Chondrocyte (in vitro differentiated cells): Measurements from ENCODE around the gene FAM53A. TPM values are rescaled to one million over a fixed set of nuclear protein-coding genes. Genes with fewer than 3 reads are reported as not detected.
"Not testable (repeated sequence)": the region's sequence is repeated elsewhere in the genome, so short reads cannot be mapped to it uniquely, and the experiment has no call there.

ENCODE experiments used
- DNase-seq: peaks from one replicate; pipeline ENCODE4 v3.0.0; 2021; ENCODE audit warnings: mixed read lengths, low spot score
- H3K27ac Mint-ChIP-seq: one replicate; pipeline ENCODE4 v1.8.0; 2021; ENCODE audit warnings: mild to moderate bottlenecking, moderate library complexity, mixed read lengths; ENCODE audit not compliant: unreplicated experiment
- H3K27me3 Mint-ChIP-seq: 2 replicates; pipeline ENCODE4 v1.8.0; 2021; ENCODE audit warnings: low read depth, mixed read lengths
- H3K36me3 Mint-ChIP-seq: 2 replicates; pipeline ENCODE4 v1.8.0; 2021; ENCODE audit warnings: low read depth, mixed read lengths
- H3K4me1 Mint-ChIP-seq: 2 replicates; pipeline ENCODE4 v1.8.0; 2021; ENCODE audit warnings: low read depth, mild to moderate bottlenecking, mixed read lengths
- H3K4me3 Mint-ChIP-seq: one replicate; pipeline ENCODE4 v1.8.0; 2021; ENCODE audit warnings: mild to moderate bottlenecking, moderate library complexity, mixed read lengths; ENCODE audit not compliant: unreplicated experiment
- H3K9me3 Mint-ChIP-seq: 2 replicates; pipeline ENCODE4 v1.8.0; 2021; ENCODE audit warnings: low read depth, mixed read lengths
- total RNA-seq: library from RNA; stranded (reverse); gene quantifications from 3 replicates; pipeline ENCODE4 v1.2.1, GENCODE V29; 2021
- TF ChIP-seq, protein P1 (sequence below): fragments of 200-600 bp; sonication (generic); IDR thresholded peaks from 2 replicates; pipeline ENCODE4 v1.5.0; 2021; ENCODE audit warnings: antibody characterized with exemption, mild to moderate bottlenecking, moderate library complexity

FAM53A gene
- total RNA-seq, 1 donor from 2014 or later = 6.9 TPM

DNA sequence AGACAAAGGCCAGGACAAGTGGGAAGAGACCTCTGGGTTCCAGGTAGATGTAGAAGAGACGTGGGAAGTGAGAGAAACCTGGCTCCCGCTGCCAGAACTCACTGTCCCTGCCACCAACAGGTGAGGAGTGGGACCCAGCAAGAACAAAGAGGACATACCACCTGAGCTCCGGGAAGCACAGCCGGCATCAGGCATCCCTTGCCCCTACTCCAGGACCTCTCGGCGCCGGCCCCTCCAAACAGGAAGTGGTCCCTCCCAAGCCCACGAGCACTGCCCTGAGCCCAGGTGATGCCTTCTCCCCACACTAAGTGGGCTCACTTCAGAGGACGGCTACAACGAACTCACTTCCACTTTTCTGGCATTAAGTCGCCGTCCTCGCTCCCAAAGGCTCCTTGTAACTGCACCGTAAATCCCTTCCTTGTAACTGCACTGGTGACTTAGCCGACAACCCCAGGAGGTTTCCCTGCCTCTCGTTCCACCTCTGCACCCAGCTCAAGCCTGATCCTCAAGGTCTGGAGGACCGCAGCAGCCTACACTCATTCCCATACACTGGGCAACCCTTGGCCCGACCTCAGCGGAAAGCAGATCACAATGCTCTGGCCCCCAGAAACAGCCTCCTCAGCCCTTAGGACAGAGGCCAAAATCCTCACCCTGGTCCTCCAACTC is 8.8 kb downstream of the FAM53A start:
- TF ChIP-seq, protein P1, sequence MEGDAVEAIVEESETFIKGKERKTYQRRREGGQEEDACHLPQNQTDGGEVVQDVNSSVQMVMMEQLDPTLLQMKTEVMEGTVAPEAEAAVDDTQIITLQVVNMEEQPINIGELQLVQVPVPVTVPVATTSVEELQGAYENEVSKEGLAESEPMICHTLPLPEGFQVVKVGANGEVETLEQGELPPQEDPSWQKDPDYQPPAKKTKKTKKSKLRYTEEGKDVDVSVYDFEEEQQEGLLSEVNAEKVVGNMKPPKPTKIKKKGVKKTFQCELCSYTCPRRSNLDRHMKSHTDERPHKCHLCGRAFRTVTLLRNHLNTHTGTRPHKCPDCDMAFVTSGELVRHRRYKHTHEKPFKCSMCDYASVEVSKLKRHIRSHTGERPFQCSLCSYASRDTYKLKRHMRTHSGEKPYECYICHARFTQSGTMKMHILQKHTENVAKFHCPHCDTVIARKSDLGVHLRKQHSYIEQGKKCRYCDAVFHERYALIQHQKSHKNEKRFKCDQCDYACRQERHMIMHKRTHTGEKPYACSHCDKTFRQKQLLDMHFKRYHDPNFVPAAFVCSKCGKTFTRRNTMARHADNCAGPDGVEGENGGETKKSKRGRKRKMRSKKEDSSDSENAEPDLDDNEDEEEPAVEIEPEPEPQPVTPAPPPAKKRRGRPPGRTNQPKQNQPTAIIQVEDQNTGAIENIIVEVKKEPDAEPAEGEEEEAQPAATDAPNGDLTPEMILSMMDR = no peak
- Mint-ChIP-seq H3K27me3 (no peaks in the 10 kb centered on the region), H3K9me3 (no peaks in the 10 kb centered on the region), H3K4me3 (no peak overlapping the region), H3K27ac (no peak overlapping the region), H3K36me3 (peaks cover 2% of the 10 kb centered on the region), H3K4me1 (no peaks in the 10 kb centered on the region)
- no peak for DNase-seq

DNA sequence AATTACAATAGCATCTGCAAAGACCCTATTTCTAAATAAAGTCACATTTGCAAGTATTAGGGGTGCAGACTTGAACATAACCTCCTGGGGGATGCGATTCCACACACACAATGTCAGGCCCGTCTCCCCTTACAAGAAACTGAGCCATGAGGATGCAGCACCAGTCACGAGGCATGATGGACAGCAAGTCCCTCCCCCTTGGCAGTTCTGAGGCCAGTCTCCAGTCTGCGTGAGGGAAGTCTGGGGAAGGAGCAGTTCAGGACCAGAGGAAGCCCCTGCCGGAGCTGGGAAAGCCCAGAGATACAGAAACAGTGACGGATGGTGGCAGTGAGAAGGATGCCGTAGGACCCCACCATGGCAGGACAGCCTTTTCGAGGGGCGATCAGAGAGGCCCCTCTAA is 9.4 kb downstream of the FAM53A start:
- DNase-seq = no peak
- TF ChIP-seq, protein P1 = no peak
- no peak overlapping the region for H3K4me3 Mint-ChIP-seq
- H3K27me3 Mint-ChIP-seq = no peaks in the 10 kb centered on the region
- H3K36me3 Mint-ChIP-seq = peaks cover 2% of the 10 kb centered on the region
- H3K9me3 Mint-ChIP-seq = no peaks in the 10 kb centered on the region
- H3K4me1 Mint-ChIP-seq = no peaks in the 10 kb centered on the region
- H3K27ac Mint-ChIP-seq = no peak overlapping the region

DNA sequence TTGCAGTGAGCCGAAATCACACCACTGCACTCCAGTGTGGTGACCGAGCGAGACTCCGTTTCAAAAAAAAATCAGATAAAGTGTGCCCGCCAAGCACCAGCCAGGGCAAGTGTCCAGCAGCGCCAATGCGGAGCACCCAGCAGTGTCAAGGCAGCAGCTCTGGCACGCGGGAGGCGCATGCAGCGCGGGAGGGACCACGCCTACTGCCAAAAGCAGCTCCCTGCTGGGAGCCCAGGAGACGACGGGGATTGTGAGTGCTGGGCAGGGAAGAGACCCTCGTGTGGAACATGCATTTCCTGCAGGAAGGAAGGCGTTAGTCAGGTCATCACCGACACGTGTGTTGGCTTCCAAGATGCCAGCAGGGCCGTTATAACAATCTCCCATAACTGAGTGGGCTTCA is 10.4 kb downstream of the FAM53A start:
- no peaks in the 10 kb centered on the region for H3K4me1 Mint-ChIP-seq
- no peak overlapping the region for H3K4me3 Mint-ChIP-seq
- H3K36me3 Mint-ChIP-seq = peaks cover 2% of the 10 kb centered on the region
- H3K27me3 Mint-ChIP-seq = no peaks in the 10 kb centered on the region
- H3K27ac Mint-ChIP-seq = no peak overlapping the region
- TF ChIP-seq, protein P1 = no peak
- H3K9me3 Mint-ChIP-seq = no peaks in the 10 kb centered on the region
- DNase-seq = no peak

DNA sequence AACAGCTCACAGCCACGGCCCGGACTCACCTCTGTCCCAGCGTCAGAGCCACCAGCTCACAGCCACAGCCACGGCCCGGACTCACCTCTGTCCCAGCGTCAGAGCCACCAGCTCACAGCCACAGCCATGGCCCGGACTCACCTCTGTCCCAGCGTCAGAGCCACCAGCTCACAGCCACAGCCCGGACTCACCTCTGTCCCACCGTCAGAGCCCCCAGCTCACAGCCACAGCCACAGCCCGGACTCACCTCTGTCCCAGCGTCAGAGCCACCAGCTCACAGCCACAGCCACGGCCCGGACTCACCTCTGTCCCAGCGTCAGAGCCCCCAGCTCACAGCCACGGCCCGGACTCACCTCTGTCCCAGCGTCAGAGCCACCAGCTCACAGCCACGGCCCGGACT is 13.1 kb downstream of the FAM53A start:
- H3K9me3 Mint-ChIP-seq, H3K27ac Mint-ChIP-seq, H3K36me3 Mint-ChIP-seq, DNase-seq, H3K4me3 Mint-ChIP-seq, H3K4me1 Mint-ChIP-seq, H3K27me3 Mint-ChIP-seq: not testable (repeated sequence)

DNA sequence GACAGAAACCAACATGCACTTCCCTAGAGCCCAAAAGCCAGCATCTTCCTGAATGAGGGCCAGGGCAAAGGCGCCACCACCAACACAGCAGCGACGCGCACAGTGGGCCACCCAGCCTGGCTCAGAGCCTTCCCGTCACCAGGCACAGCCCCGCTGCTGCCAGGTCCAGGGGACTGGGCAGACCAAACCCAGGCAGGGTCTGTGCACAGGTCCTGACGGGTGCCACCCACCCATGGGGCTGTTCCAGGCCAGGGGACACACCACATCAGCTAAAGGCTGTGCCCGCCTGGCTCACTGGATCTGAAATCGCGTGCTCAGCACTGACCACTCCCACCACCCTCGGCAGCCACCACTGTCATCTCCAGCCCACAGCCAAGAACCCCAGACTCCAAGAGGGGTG is 13.8 kb downstream of the FAM53A start:
- no peaks in the 10 kb centered on the region for H3K4me1 Mint-ChIP-seq
- TF ChIP-seq, protein P1 = no peak
- H3K36me3 Mint-ChIP-seq = peaks cover 2% of the 10 kb centered on the region
- no peak for DNase-seq
- H3K27me3 Mint-ChIP-seq = no peaks in the 10 kb centered on the region
- H3K4me3 Mint-ChIP-seq = no peak overlapping the region
- H3K27ac Mint-ChIP-seq = no peak overlapping the region
- H3K9me3 Mint-ChIP-seq = no peaks in the 10 kb centered on the region

DNA sequence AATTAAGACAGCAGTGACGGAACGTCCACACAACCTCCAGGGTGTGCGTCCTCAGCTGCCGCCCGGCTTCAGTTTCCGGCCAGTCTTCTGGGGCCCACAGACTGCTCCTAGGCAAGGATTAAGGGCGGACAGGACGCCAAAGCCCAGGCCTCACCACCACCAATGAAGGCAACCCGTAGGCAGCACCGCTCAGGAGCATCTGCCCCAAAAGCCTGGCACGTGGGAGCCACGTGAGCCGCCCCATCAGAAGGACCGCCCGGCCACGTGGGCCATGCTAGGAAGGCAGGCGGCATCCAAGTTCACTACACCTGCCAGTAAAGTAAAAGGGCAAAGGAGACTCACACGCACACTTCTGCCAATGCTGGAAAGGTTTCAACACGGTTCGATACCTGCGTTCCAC is 14.3 kb downstream of the FAM53A start:
- DNase-seq = no peak
- TF ChIP-seq, protein P1 = no peak
- H3K4me3 Mint-ChIP-seq = no peak overlapping the region
- H3K27me3 Mint-ChIP-seq = no peaks in the 10 kb centered on the region
- H3K36me3 Mint-ChIP-seq = peaks cover 2% of the 10 kb centered on the region
- no peak overlapping the region for H3K27ac Mint-ChIP-seq
- no peaks in the 10 kb centered on the region for H3K4me1 Mint-ChIP-seq
- no peaks in the 10 kb centered on the region for H3K9me3 Mint-ChIP-seq
